Urinary bladder (tissue), 4 donors: Measurements from ENCODE around the gene NAALADL2. TPM values are rescaled to one million over a fixed set of nuclear protein-coding genes. Genes with fewer than 3 reads are reported as not detected.

Experiments used
- DNase-seq: peaks from one replicate; pipeline ENCODE4 v3.0.0-alpha.2; 2015; ENCODE audit errors: extremely low spot score
- H3K27ac ChIP-seq: one replicate; pipeline ENCODE4 v1.5.1; 2013; ENCODE audit warnings: low read depth, mild to moderate bottlenecking, moderate library complexity
- H3K36me3 ChIP-seq: one replicate; pipeline ENCODE4 v1.6.1; 2013; ENCODE audit warnings: mild to moderate bottlenecking, moderate library complexity; ENCODE audit not compliant: insufficient read depth
- H3K4me1 ChIP-seq: one replicate; pipeline ENCODE4 v1.6.1; 2013; ENCODE audit warnings: mild to moderate bottlenecking, moderate library complexity; ENCODE audit not compliant: insufficient read depth
- H3K4me3 ChIP-seq: one replicate; pipeline ENCODE4 v1.5.1; 2013; ENCODE audit warnings: low read depth, low read length
- WGBS: extraction: QIAGEN DNeasy Blood & Tissue Kit; methylation state at CpG from one replicate; pipeline ENCODE4 v1.1.7; 2013; 5-methylcytosine and 5-hydroxymethylcytosine counted together
- polyA plus RNA-seq: library from polyadenylated mRNA; stranded (reverse); fragments of 200-250 nt; gene quantifications from one replicate; pipeline ENCODE4 v1.2.3, GENCODE V29; 2013
- total RNA-seq: library from RNA; depleted of rRNA; stranded (reverse); fragments of >200 nt; gene quantifications from one replicate; pipeline ENCODE4 v1.2.3, GENCODE V29; 2014
- donor health status: healthy with polysubstance abuse.
- donor health status: healthy.

The NAALADL2 gene
- 77.5 TPM for total RNA-seq
- 4.2 TPM for polyA plus RNA-seq

DNA sequence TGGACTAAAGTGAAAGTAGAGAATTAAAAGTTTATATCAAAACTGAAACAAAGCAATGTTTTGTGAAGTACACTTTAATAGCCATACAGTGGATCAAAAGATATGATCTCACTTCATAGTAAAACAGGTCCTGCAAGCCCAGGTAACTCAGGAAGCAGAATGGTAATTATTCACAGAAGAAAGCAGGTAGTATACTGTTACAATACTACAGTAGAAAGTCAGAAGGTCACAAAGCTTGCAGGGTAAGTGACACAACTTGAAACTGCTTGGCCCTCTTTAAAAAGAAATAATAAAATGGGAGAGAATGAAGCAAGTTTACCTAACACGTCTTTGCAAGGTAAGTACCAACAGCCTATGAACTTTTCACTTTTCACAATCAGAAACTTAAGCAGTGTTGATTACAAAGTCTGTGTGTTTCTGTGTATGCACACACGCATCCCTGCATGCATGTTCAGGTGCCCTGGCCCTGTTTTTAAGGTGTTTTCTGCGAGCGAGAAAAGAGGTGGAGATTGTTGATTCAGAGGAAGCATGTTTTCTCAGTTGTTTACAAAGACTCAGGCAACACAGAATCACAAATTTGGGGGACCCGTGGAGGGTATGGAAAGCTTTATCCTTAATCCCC, at the start of gene NAALADL2:
TSS of gene NAALADL2 (plus strand) at position 221 of the 622 bp plus-strand sequence.
- 80% methylated on average over 5 of the region's 5 CpGs for WGBS
- DNase-seq: peak; percentile 74
- H3K36me3 ChIP-seq: no peaks in the 10 kb centered on the region
- peak within 1 kb of the TSS; percentile 14 for H3K4me3 ChIP-seq
- H3K27ac ChIP-seq: no peak within 1 kb of the TSS
- H3K4me1 ChIP-seq: no peaks in the 10 kb centered on the region

GRCh38 chr3:174810254-174810653, 48.9 kb upstream of the NAALADL2 start:
- no peak overlapping the region for H3K27ac ChIP-seq
- no peak for DNase-seq
- no peak overlapping the region for H3K4me3 ChIP-seq
- H3K36me3 ChIP-seq: no peaks in the 10 kb centered on the region
- no peaks in the 10 kb centered on the region for H3K4me1 ChIP-seq

GRCh38 chr3:174812172-174812862, 46.8 kb upstream of the NAALADL2 start:
- no peaks in the 10 kb centered on the region for H3K36me3 ChIP-seq
- DNase-seq: no peak
- H3K4me1 ChIP-seq: no peaks in the 10 kb centered on the region
- WGBS: 90% methylated on average over 4 of the region's 4 CpGs
- no peak overlapping the region for H3K4me3 ChIP-seq
- H3K27ac ChIP-seq: no peak overlapping the region

DNA sequence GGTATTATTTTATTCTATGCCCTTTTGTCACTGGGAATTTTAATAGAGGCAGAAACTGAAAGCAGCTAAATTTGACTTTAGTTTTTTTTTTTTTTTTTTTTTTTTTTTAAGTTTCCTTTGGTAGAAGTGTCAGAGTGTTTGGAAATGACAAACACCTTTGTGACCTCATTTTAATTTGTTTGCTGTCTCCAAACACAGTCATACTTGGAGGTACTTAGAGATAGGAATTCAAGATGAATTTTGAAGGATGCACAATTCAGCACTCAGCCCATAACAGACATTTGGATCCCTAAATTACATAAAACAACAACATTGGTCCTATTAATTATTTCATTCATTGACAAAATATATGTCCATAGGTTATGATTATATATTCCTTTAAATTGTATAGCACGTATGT, 43.4 kb upstream of the NAALADL2 start:
- Histone ChIP-seq H3K27ac (no peak overlapping the region), H3K4me3 (no peak overlapping the region), H3K4me1 (no peaks in the 10 kb centered on the region), H3K36me3 (no peaks in the 10 kb centered on the region)
- 99% methylated on average over 1 of the region's 1 CpG for WGBS
- no peak for DNase-seq

DNA sequence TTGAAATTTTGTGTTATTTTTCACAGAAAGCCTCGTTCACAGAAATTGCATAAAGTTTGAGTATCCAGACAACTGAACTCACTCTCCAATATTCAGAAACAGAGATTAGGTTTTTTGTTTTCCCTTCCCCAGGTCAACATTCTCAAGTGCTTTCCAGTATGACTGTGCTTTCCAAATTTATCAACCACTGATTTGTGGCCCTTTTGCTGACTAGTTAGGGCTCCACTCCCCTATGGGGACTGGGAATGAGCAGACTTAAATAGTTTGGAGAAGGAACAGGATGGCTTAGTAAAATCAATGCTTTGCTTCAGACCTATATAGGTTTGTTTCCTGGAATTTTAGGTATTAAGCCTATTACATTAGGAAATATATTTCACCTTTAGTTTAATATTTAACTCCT, 38.2 kb upstream of the NAALADL2 start:
- Histone ChIP-seq H3K36me3 (no peaks in the 10 kb centered on the region), H3K27ac (no peak overlapping the region), H3K4me1 (no peaks in the 10 kb centered on the region), H3K4me3 (no peak overlapping the region)
- 94% methylated on average over 1 of the region's 1 CpG for WGBS
- DNase-seq: no peak

GRCh38 chr3:174821477-174821876, 37.7 kb upstream of the NAALADL2 start:
- no peak overlapping the region for H3K27ac ChIP-seq

GRCh38 chr3:174822320-174822719, 36.8 kb upstream of the NAALADL2 start:
- Histone ChIP-seq H3K36me3 (no peaks in the 10 kb centered on the region), H3K4me1 (no peaks in the 10 kb centered on the region), H3K4me3 (no peak overlapping the region), H3K27ac (no peak overlapping the region)
- 61% methylated on average over 2 of the region's 2 CpGs for whole genome bisulfite sequencing
- no peak for DNase-seq

More at GRCh38 chr3:174821477-174821876, 37.7 kb upstream of the NAALADL2 start:
- Histone ChIP-seq H3K36me3 (no peaks in the 10 kb centered on the region), H3K4me3 (no peak overlapping the region), H3K4me1 (no peaks in the 10 kb centered on the region)
- DNase-seq: no peak

- Histone ChIP-seq H3K36me3 (no peaks in the 10 kb centered on the region), H3K27ac (no peak overlapping the region), H3K4me1 (no peaks in the 10 kb centered on the region), H3K4me3 (no peak overlapping the region)
- DNase-seq: no peak
These were observed 33.1 kb upstream of the NAALADL2 start for GRCh38 chr3:174826069-174826468.

GRCh38 chr3:174844746-174845145, 14.4 kb upstream of the NAALADL2 start:
- Histone ChIP-seq H3K4me1 (no peaks in the 10 kb centered on the region), H3K4me3 (no peak overlapping the region), H3K27ac (no peak overlapping the region), H3K36me3 (no peaks in the 10 kb centered on the region)
- no peak for DNase-seq
- WGBS: 69% methylated on average over 1 of the region's 1 CpG

DNA sequence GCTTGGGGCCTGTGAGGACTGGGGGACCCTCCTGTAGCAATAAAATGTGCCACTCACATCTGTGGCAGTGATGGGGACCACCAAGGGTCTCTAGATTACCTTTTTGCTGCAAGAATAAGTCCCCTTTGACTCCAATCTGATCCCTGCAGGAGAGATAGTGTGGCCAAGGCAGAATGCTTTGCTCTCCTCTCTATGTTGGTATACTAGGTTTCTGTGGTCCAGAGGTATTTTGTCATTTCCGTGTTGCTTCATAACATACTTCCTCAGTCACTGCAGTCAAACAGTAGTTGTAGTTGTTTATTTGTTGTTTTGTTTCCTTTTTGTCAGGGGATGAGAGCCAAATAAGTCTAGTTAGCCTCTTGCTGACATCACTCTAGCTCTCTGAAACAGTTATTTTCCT, 13.1 kb upstream of the NAALADL2 start:
- Histone ChIP-seq H3K36me3 (no peaks in the 10 kb centered on the region), H3K4me1 (no peaks in the 10 kb centered on the region), H3K27ac (no peak overlapping the region), H3K4me3 (no peak overlapping the region)
- no peak for DNase-seq
- 92% methylated on average over 1 of the region's 1 CpG for WGBS

DNA sequence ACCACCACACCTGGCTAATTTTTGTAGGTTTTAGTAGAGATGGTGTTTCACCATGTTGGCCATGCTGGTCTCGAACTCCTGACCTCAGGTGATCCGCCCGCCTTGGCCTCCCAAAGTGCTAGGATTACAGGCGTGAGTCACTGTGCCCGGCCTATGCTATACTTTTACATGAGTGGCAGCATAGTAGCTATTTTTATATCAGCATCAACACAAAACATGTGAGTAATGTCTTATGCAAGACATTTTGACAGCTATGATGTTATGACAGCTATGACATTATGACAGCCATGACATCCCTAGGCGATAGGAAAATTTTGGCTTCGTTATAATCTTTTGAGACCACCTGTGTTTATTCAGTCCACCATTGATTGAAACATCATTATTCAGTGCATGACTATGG, 4.1 kb upstream of the NAALADL2 start:
- Histone ChIP-seq H3K4me1 (no peaks in the 10 kb centered on the region), H3K27ac (no peak overlapping the region), H3K4me3 (no peak overlapping the region), H3K36me3 (no peaks in the 10 kb centered on the region)
- DNase-seq: no peak
- WGBS: 95% methylated on average over 7 of the region's 7 CpGs

DNA sequence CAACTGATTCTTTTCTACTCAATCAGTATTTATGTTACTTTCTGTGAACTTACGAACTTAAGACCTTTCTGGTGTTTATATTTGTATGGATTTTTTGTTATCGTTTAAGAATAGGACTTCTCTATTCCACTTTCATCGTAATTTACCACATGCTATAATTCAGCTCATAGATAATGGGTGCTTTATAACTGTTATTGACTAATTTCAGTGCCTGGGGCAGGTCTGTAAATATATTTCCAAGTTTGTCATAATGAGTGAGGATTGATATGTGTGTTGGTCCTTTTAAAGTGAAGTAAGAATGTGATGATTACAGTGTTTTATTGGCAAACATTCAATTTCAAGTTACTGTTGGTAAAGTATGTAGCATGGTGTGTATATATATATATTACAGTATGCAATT, 1.8 kb upstream of the NAALADL2 start:
- no peaks in the 10 kb centered on the region for H3K36me3 ChIP-seq
- H3K4me3 ChIP-seq: no peak overlapping the region
- no peak overlapping the region for H3K27ac ChIP-seq
- H3K4me1 ChIP-seq: no peaks in the 10 kb centered on the region
- no peak for DNase-seq
- 60% methylated on average over 3 of the region's 3 CpGs for WGBS

DNA sequence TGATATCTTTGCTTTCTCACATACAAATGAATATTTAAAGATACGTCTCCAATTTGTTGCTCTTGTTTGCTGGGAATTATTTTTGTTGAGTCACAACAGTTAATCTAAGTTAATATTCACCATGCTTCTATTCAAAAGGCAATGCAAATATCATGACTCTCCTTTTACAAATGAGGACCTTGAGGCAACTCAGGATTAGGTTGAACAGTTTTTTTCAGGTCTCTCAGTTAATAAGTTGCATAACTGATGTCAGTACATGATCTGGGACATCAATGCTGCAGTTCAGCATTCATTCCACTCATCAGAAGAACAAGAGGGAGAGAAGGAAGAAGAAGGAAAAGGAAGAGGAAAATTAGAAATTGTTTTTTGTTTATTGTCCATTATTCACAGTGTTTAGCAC, 781 bp upstream of the NAALADL2 start:
- WGBS: 90% methylated on average over 1 of the region's 1 CpG

GRCh38 chr3:174859756-174860155, 622 bp downstream of the NAALADL2 start:
- H3K27ac ChIP-seq: no peak overlapping the region

More for the DNA sequence above, 781 bp upstream of the NAALADL2 start:
- Histone ChIP-seq H3K4me1 (no peaks in the 10 kb centered on the region), H3K27ac (no peak overlapping the region), H3K4me3 (no peak overlapping the region), H3K36me3 (no peaks in the 10 kb centered on the region)
- no peak for DNase-seq

More at GRCh38 chr3:174859756-174860155, 622 bp downstream of the NAALADL2 start:
- no peaks in the 10 kb centered on the region for H3K36me3 ChIP-seq
- 93% methylated on average over 3 of the region's 3 CpGs for WGBS
- DNase-seq: no peak
- H3K4me3 ChIP-seq: no peak overlapping the region
- H3K4me1 ChIP-seq: no peaks in the 10 kb centered on the region
